GM12873 (cell line): ENCODE data around the gene SORCS2.

Experiments
- CTCF ChIP-seq: IDR thresholded peaks from 2 replicates; pipeline ENCODE4 v1.5.1; 2012; ENCODE audit warnings: low read depth, mild to moderate bottlenecking, moderate library complexity, low read length, control low read depth; ENCODE audit not compliant: insufficient read depth; ENCODE audit errors: missing control alignments

The SORCS2 gene

DNA sequence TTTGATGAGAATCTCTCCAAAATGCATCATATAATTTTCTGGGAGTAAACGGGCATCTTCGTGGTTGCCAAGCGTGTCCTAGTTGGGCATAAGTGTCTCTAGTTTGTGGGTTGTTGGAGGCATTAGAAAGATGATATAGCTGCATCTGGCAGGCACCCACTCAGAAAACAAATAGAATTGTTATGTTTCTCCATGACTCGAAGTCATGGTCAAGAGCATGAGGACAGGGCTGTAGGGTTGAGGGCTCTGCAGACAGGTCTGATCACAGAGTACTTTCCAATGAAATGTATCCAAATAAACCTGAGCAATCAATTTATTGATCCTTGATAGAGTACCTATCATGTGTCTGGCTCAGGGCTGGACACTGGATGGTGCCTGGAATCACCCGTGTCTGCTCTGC lies 82.7 kb downstream of the SORCS2 start:
- no peak for TF ChIP-seq CTCF

DNA sequence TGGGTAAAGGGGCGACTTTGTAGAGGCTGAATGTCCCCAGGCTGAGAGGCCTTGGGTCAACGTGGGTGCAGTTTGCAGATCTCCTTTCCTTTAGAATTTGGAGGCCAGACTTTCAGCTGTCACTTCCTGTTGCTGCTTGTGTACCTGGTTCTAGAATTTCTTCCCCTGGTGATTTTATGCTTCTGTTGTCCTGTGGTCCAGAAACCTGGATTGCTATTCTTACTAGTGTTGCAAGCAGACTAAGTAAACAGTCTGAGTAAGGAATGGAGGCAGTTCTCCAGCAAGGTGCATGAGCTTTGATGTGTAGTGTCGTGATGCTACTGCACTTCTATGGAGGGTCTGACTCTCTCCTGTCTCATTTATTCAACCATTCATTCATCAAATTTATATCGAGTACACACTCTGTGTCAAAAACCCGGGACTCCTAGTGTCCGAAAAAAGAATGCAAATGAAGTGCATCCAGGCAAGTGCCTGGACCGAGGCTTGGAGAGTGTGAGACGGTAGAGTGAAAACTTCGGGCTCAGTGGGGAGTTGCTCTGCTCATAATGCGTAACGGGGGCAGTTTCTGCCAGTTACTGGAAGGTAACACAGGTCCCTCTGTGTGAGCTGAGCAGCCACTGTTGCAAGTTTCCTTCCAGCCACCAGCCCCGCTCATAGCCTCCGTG lies 83.3 kb downstream of the SORCS2 start:
- TF ChIP-seq CTCF, result no peak

DNA sequence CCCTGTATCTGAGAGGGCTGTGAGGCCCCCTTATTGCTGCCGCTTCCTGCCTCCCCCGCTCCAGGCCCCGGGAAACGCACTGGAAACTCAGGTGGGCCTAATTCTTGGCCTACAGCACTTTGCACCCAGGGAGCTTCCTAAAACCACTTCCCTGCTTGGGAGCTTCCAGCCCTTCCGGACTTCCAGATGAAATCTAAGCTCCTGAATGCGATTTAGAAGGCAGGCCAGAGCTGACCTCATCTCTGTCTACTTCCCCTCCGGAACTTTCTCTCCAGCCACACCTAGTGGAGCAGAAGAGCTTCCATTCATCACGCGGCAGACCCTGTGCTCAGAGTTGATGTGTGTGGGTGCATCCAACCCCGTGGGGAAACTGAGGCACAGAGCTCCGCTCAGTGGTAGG lies 84.2 kb downstream of the SORCS2 start:
- TF ChIP-seq CTCF, result no peak

GRCh38 chr4:7278071-7278765 lies 85.9 kb downstream of the SORCS2 start:
- TF ChIP-seq CTCF, result no peak

GRCh38 chr4:7278981-7279380 lies 86.6 kb downstream of the SORCS2 start:
- TF ChIP-seq CTCF, result no peak

GRCh38 chr4:7279902-7280301 lies 87.6 kb downstream of the SORCS2 start:
- TF ChIP-seq CTCF, result no peak

- TF ChIP-seq CTCF, result no peak
Measured at GRCh38 chr4:7280926-7281690, 88.8 kb downstream of the SORCS2 start.
